Measurements from ENCODE around the gene UBE4B.
"Not testable (repeated sequence)": the region's sequence is repeated elsewhere in the genome, so short reads cannot be mapped to it uniquely, and the experiment has no call there.

The UBE4B gene

GRCh38 chr1:10070206-10070605 is 37.4 kb downstream of the UBE4B start:
- no peak for DNase-seq (ENCODE audit: low read depth in 2 of 3, low spot score in 2 of 3)

- DNase-seq (ENCODE audit: low read depth in 2 of 3, low spot score in 2 of 3) = no peak
Measured at GRCh38 chr1:10071640-10072039, 38.9 kb downstream of the UBE4B start.

GRCh38 chr1:10073371-10073770 is 40.6 kb downstream of the UBE4B start:
- DNase-seq (ENCODE audit: low read depth in 2 of 3, low spot score in 2 of 3) = not testable (repeated sequence)

- DNase-seq (ENCODE audit: low read depth in 2 of 3, low spot score in 2 of 3) = peak; percentile 30 to 55 (median 32)
Measured at GRCh38 chr1:10074059-10074851, 41.5 kb downstream of the UBE4B start.

- DNase-seq (ENCODE audit: low read depth in 2 of 3, low spot score in 2 of 3) = no peak
Measured at GRCh38 chr1:10074852-10075730, 42.3 kb downstream of the UBE4B start.

- no peak for DNase-seq (ENCODE audit: low read depth in 2 of 3, low spot score in 2 of 3)
Measured at GRCh38 chr1:10075732-10076131, 43.0 kb downstream of the UBE4B start.

GRCh38 chr1:10078494-10078893 is 45.7 kb downstream of the UBE4B start:
- DNase-seq (ENCODE audit: low read depth in 2 of 3, low spot score in 2 of 3) = no peak

GRCh38 chr1:10080523-10080922 is 47.8 kb downstream of the UBE4B start:
- no peak for DNase-seq (ENCODE audit: low read depth in 2 of 3, low spot score in 2 of 3)

GRCh38 chr1:10082785-10083479 is 50.2 kb downstream of the UBE4B start:
- DNase-seq (ENCODE audit: low read depth in 2 of 3, low spot score in 2 of 3) = no peak

- no peak for DNase-seq (ENCODE audit: low read depth in 2 of 3, low spot score in 2 of 3)
Measured at GRCh38 chr1:10084045-10084444, 51.3 kb downstream of the UBE4B start.

- DNase-seq (ENCODE audit: low read depth in 2 of 3, low spot score in 2 of 3) = no peak
Measured at GRCh38 chr1:10085076-10085475, 52.3 kb downstream of the UBE4B start.

GRCh38 chr1:10087210-10087609 is 54.5 kb downstream of the UBE4B start:
- DNase-seq (ENCODE audit: low read depth in 2 of 3, low spot score in 2 of 3) = no peak

- no peak for DNase-seq (ENCODE audit: low read depth in 2 of 3, low spot score in 2 of 3)
Measured at GRCh38 chr1:10101929-10102328, 69.2 kb downstream of the UBE4B start.

GRCh38 chr1:10103193-10103592 is 70.4 kb downstream of the UBE4B start:
- no peak for DNase-seq (ENCODE audit: low read depth in 2 of 3, low spot score in 2 of 3)

GRCh38 chr1:10104834-10105233 is 72.1 kb downstream of the UBE4B start:
- DNase-seq (ENCODE audit: low read depth in 2 of 3, low spot score in 2 of 3) = no peak

- no peak for DNase-seq (ENCODE audit: low read depth in 2 of 3, low spot score in 2 of 3)
Measured at GRCh38 chr1:10105484-10105883, 72.7 kb downstream of the UBE4B start.

GRCh38 chr1:10106241-10106640 is 73.5 kb downstream of the UBE4B start:
- DNase-seq (ENCODE audit: low read depth in 2 of 3, low spot score in 2 of 3) = no peak

- DNase-seq (ENCODE audit: low read depth in 2 of 3, low spot score in 2 of 3) = no peak
Measured at GRCh38 chr1:10106756-10107475, 74.2 kb downstream of the UBE4B start.

- DNase-seq (ENCODE audit: low read depth in 2 of 3, low spot score in 2 of 3) = not testable (repeated sequence)
Measured at GRCh38 chr1:10107476-10107847, 74.7 kb downstream of the UBE4B start.

- no peak for DNase-seq (ENCODE audit: low read depth in 2 of 3, low spot score in 2 of 3)
Measured at GRCh38 chr1:10108134-10108663, 75.4 kb downstream of the UBE4B start.
